Measurements from ENCODE around the gene HS6ST1.
"Not testable (repeated sequence)": the region's sequence is repeated elsewhere in the genome, so short reads cannot be mapped to it uniquely, and the experiment has no call there.

DNA sequence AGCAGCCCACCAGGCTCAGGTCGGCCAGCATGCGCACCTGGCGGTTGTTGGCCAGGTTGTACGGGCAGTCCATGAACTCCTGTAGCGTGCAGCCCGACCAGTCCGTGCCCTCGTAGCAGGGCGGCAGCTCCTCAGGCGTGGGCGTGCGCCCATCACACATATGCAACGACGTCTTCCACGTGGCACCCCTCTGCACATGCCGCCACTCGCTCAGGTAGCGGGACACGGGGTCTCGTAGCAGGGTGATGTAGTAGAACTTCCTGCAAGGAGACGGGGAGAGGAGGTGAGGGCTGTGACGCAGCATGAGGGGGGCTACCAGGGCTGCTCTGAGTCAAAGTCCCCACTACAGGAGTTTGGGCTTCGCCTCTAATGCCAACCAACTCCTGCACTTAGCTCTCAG, 50.1 kb downstream of the HS6ST1 start:
- TF ChIP-seq, protein P1, sequence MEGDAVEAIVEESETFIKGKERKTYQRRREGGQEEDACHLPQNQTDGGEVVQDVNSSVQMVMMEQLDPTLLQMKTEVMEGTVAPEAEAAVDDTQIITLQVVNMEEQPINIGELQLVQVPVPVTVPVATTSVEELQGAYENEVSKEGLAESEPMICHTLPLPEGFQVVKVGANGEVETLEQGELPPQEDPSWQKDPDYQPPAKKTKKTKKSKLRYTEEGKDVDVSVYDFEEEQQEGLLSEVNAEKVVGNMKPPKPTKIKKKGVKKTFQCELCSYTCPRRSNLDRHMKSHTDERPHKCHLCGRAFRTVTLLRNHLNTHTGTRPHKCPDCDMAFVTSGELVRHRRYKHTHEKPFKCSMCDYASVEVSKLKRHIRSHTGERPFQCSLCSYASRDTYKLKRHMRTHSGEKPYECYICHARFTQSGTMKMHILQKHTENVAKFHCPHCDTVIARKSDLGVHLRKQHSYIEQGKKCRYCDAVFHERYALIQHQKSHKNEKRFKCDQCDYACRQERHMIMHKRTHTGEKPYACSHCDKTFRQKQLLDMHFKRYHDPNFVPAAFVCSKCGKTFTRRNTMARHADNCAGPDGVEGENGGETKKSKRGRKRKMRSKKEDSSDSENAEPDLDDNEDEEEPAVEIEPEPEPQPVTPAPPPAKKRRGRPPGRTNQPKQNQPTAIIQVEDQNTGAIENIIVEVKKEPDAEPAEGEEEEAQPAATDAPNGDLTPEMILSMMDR (IDR thresholded peaks at IDR 0.05) = not testable (repeated sequence)
- not testable (repeated sequence) for TF ChIP-seq POLR2AphosphoS5 (IDR thresholded peaks at IDR 0.05)
